Left ventricle myocardium inferior (tissue), 1 donor: ENCODE data around the gene ATP5MK. TPM values are rescaled to one million over a fixed set of nuclear protein-coding genes. Genes with fewer than 3 reads are reported as not detected.
A peak's percentile ranks its signal among the peaks of the same experiment; 100 is the strongest.

Experiments
- DNase-seq: peaks from one replicate; pipeline ENCODE4 v3.0.0-alpha.2; 2020
- H3K27ac ChIP-seq: fragments of 200-600 bp; replicated peaks from 2 replicates; pipeline ENCODE4 v1.8.0; 2021
- H3K27me3 ChIP-seq: fragments of 200-600 bp; 2 replicates; pipeline ENCODE4 v1.8.0; 2021; ENCODE audit warnings: low read depth
- H3K36me3 ChIP-seq: fragments of 200-600 bp; 2 replicates; pipeline ENCODE4 v1.8.0; 2021
- H3K4me1 ChIP-seq: fragments of 200-600 bp; 2 replicates; pipeline ENCODE4 v1.8.0; 2021
- H3K4me3 ChIP-seq: fragments of 200-600 bp; 2 replicates; pipeline ENCODE4 v1.8.0; 2021; ENCODE audit warnings: mild to moderate bottlenecking, moderate library complexity
- H3K9me3 ChIP-seq: fragments of 200-600 bp; replicated peaks from 2 replicates; pipeline ENCODE4 v1.8.0; 2021
- intact Hi-C: fragments of 100-400 bp; cut with micrococcal nuclease; formaldehyde crosslinking; loops from one replicate; pipeline ENCODE4 v1.11.0; 2022
- total RNA-seq: library from RNA; stranded (reverse); fragmentation: NEBNext Ultra II Directional; extraction: Animal tissue kit (Norgen Biotek cat#: 25700); gene quantifications from one replicate; pipeline ENCODE4 v1.2.1, GENCODE V29; 2021
- TF ChIP-seq, protein P1 (sequence below): fragments of 200-600 bp; IDR thresholded peaks from 2 replicates; pipeline ENCODE4 v1.8.0; 2021; ENCODE audit warnings: antibody characterized with exemption, mild to moderate bottlenecking, borderline replicate concordance
- donor health status: DM: no; HTN: yes; CAD: no; lungs with severe emphysema.

Gene ATP5MK
- total RNA-seq, 1 donor from 2014 or later, result 1,231 TPM

GRCh38 chr10:103441611-103442010 lies 45.3 kb upstream of the ATP5MK start:
- TF ChIP-seq, protein P1, sequence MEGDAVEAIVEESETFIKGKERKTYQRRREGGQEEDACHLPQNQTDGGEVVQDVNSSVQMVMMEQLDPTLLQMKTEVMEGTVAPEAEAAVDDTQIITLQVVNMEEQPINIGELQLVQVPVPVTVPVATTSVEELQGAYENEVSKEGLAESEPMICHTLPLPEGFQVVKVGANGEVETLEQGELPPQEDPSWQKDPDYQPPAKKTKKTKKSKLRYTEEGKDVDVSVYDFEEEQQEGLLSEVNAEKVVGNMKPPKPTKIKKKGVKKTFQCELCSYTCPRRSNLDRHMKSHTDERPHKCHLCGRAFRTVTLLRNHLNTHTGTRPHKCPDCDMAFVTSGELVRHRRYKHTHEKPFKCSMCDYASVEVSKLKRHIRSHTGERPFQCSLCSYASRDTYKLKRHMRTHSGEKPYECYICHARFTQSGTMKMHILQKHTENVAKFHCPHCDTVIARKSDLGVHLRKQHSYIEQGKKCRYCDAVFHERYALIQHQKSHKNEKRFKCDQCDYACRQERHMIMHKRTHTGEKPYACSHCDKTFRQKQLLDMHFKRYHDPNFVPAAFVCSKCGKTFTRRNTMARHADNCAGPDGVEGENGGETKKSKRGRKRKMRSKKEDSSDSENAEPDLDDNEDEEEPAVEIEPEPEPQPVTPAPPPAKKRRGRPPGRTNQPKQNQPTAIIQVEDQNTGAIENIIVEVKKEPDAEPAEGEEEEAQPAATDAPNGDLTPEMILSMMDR, result no peak
- no peaks in the 10 kb centered on the region for H3K9me3 ChIP-seq
- peaks cover 96% of the 10 kb centered on the region for H3K36me3 ChIP-seq
- intact Hi-C loops, result no loop called here
- H3K4me3 ChIP-seq, result no peak overlapping the region
- no peaks in the 10 kb centered on the region for H3K27me3 ChIP-seq
- H3K27ac ChIP-seq, result peak overlapping the region; percentile 94
- DNase-seq, result no peak
- H3K4me1 ChIP-seq, result peaks cover 53% of the 10 kb centered on the region

- TF ChIP-seq, protein P1, result no peak
- intact Hi-C loops, result no loop called here
- no peak for DNase-seq
- Histone ChIP-seq H3K9me3 (no peaks in the 10 kb centered on the region), H3K4me3 (no peak overlapping the region), H3K27me3 (no peaks in the 10 kb centered on the region), H3K27ac (peak overlapping the region; percentile 94), H3K36me3 (peaks cover 97% of the 10 kb centered on the region), H3K4me1 (peaks cover 49% of the 10 kb centered on the region)
Measured at GRCh38 chr10:103441206-103441605, 44.9 kb upstream of the ATP5MK start.

DNA sequence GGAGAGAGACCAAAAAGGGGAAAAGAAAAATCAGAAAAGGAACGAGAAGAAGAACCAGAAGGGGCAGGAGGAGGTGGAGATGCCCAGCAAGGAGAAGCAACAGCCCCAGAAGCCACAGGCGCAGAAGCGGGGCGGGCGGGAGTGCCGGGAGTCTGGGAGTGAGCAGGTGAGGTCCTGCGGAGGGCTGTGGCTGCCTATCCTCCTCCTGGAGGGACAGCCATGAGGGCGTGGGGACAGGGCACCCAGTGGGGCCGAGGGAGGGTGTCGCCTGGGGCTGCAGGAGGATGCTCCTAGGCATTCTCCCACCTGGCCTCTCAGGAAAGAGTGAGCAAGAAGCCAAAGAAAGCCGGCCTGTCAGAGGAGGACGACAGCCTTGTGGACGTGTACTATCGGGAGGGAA lies 44.1 kb upstream of the ATP5MK start:
- Histone ChIP-seq H3K27ac (no peak overlapping the region), H3K27me3 (no peaks in the 10 kb centered on the region), H3K36me3 (peaks cover 100% of the 10 kb centered on the region), H3K4me3 (no peak overlapping the region), H3K9me3 (no peaks in the 10 kb centered on the region), H3K4me1 (peaks cover 41% of the 10 kb centered on the region)
- TF ChIP-seq, protein P1, result no peak
- DNase-seq, result no peak
- intact Hi-C loops, result no loop called here

- no peaks in the 10 kb centered on the region for H3K9me3 ChIP-seq
- no peaks in the 10 kb centered on the region for H3K27me3 ChIP-seq
- H3K27ac ChIP-seq, result no peak overlapping the region
- DNase-seq, result no peak
- peaks cover 100% of the 10 kb centered on the region for H3K36me3 ChIP-seq
- peaks cover 35% of the 10 kb centered on the region for H3K4me1 ChIP-seq
- intact Hi-C loops, result no loop called here
- H3K4me3 ChIP-seq, result no peak overlapping the region
- TF ChIP-seq, protein P1, result no peak
Measured at GRCh38 chr10:103439776-103440175, 43.5 kb upstream of the ATP5MK start.

DNA sequence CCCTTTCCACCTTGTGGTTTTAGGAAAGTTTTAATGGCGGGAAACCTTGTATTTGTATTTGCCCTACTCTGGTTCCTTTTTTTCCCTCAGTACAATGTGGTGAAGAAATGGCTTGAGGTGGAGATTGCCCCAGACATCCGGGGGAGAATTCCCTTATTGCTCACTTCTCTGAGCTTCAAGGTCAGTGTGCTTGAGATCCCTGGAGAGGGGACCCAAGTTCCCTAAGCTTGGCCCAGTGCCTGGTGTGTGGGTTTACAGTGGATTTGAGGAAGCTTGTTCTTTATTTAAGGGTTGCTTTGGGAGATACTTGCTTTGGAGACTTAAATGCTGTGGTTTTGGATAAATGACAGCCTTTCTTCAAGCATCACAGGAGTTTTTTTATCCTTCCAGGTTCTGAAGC lies 37.6 kb upstream of the ATP5MK start:
- peak; percentile 56 for DNase-seq
- Histone ChIP-seq H3K4me3 (no peak overlapping the region), H3K9me3 (no peaks in the 10 kb centered on the region), H3K36me3 (peaks cover 88% of the 10 kb centered on the region), H3K27me3 (no peaks in the 10 kb centered on the region), H3K27ac (peak overlapping the region; percentile 33), H3K4me1 (peaks cover 8% of the 10 kb centered on the region)
- intact Hi-C loops, result no loop called here
- TF ChIP-seq, protein P1, result no peak

GRCh38 chr10:103431902-103432301 lies 35.6 kb upstream of the ATP5MK start:
- no peak for DNase-seq
- Histone ChIP-seq H3K4me1 (peaks cover 8% of the 10 kb centered on the region), H3K27me3 (no peaks in the 10 kb centered on the region), H3K27ac (no peak overlapping the region), H3K9me3 (no peaks in the 10 kb centered on the region), H3K4me3 (no peak overlapping the region), H3K36me3 (peaks cover 86% of the 10 kb centered on the region)
- intact Hi-C loops, result no loop called here
- TF ChIP-seq, protein P1, result no peak
